GM12874 (cell line): Measurements from ENCODE around the gene GLG1.
A peak's percentile ranks its signal among the peaks of the same experiment; 100 is the strongest.

Source experiments
- CTCF ChIP-seq: IDR thresholded peaks from 2 replicates; pipeline ENCODE4 v1.5.1; 2011; ENCODE audit warnings: low read depth, mild to moderate bottlenecking, control low read depth, low read length, moderate library complexity; ENCODE audit not compliant: insufficient read depth

GLG1 gene

DNA sequence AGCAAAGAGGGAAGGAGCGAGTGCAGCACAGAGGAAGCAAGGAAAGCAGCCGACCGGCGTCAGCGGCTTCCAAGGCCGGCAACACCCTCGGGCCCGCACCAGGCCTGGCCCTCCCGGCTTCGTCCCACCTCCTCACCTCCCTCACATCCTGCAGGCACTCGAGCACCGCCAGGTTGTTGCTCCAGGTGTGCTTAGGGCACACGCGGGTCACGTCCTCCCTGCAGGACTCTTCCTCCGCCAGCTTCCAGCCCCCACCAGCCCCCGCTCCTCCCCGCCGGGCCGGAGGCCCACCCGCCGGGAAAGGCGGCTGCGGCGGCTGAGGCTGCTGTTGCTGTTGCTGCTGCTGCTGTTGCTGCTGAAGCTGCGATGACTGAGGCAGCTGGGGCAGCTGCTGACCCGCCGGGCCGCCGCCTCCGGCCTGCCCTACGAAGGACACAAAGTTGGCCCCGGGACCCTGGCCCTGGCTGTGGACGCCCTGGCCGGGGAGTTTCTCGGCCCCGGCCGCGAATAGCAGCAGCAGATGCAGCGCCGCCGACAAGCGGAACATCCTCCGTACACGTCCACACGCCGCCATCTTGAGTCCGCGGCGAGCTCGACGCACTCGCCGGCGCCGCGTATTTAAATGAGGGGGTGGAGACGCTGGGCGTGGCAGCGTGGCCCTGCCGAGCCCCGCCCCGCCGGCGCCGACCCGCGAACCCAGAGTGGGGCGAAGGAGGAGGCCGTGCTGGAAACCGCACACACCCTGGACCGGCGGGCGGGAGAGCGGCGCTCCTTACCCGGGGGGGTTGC, at the start of gene GLG1:
TSS of gene GLG1 (minus strand) at position 594 of the 789 bp plus-strand sequence. CDS start at position 574, 20 bp downstream.
- no peak for TF ChIP-seq CTCF

- TF ChIP-seq CTCF: no peak
These were observed 47.7 kb upstream of the GLG1 start for GRCh38 chr16:74654536-74655050.

DNA sequence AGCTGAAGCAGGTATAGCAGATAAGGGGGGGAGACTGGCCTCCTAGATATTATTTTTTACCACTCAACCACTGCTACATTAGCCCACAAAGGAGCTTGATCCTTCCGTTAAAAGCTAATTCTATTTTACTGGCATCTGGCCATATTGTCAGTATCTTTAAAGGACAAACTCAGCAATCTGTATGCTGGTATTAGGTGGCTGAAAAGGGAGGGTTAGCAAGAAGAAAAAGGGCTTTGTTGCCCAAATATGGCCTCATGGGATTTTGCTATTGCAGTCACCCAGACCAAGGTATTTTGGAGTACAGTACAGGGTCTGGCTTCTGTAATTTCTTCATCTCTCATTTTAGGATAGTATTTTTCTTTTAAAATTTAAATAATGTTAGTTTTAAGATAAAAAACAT, 45.3 kb upstream of the GLG1 start:
- TF ChIP-seq CTCF: no peak

GRCh38 chr16:74651841-74652240, 44.9 kb upstream of the GLG1 start:
- no peak for TF ChIP-seq CTCF

DNA sequence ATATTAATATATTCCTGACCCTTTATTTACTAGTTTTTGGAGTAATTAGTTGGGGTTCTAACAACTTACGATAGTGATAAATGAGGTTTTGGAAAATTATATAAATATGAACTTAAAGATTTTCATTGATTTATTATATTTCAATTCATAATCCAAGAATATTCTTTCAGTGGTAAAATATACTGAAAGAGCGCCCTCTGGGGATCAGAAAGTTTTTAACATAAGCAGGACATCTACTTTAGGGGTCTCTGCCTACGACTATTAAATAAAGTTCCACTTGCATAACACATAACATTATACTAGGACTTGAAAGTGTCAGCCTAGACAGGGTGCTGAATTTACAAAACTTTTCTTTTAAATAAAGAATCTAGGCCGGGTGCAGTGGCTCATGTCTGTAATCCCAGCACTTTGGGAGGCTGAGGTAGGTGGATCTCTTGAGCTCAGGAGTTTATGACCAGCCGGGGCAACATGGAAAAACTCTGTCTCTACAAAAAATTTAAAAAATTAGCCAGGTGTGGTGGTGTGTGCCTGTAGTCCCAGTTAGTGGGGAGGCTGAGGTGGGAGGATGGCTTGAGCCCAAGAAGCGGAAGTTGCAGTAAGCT, 44.2 kb upstream of the GLG1 start:
- TF ChIP-seq CTCF: peak; percentile 39; the same call in 1 of the 2 replicates

GRCh38 chr16:74649839-74650504, 43.1 kb upstream of the GLG1 start:
- no peak for TF ChIP-seq CTCF

GRCh38 chr16:74641969-74642368, 35.1 kb upstream of the GLG1 start:
- TF ChIP-seq CTCF: no peak
